Measurements from ENCODE around the gene SPTSSA.
"Not testable (repeated sequence)": the region's sequence is repeated elsewhere in the genome, so short reads cannot be mapped to it uniquely, and the experiment has no call there.

Gene SPTSSA

GRCh38 chr14:34407951-34408350 is 54.1 kb downstream of the SPTSSA start:
- no peak overlapping the region for H3K4me3 ChIP-seq (ENCODE audit: low read depth, low read length)
- TF ChIP-seq CTCF (conservative IDR thresholded peaks at IDR 0.05; ENCODE audit: low read depth, low read length) = no peak
- DNase-seq (ENCODE audit: low read depth) = no peak

- no peak overlapping the region for H3K4me3 ChIP-seq (ENCODE audit: low read depth, low read length)
- no peak for TF ChIP-seq CTCF (conservative IDR thresholded peaks at IDR 0.05; ENCODE audit: low read depth, low read length)
- no peak for DNase-seq (ENCODE audit: low read depth)
Observed at GRCh38 chr14:34404416-34404815, 57.6 kb downstream of the SPTSSA start.

- TF ChIP-seq CTCF (conservative IDR thresholded peaks at IDR 0.05; ENCODE audit: low read depth, low read length) = no peak
- no peak overlapping the region for H3K4me3 ChIP-seq (ENCODE audit: low read depth, low read length)
- DNase-seq (ENCODE audit: low read depth) = peak; percentile 5
Observed at GRCh38 chr14:34403646-34404045, 58.4 kb downstream of the SPTSSA start.

- H3K4me3 ChIP-seq (ENCODE audit: low read depth, low read length) = no peak overlapping the region
- no peak for TF ChIP-seq CTCF (conservative IDR thresholded peaks at IDR 0.05; ENCODE audit: low read depth, low read length)
- peak; percentile 25 for DNase-seq (ENCODE audit: low read depth)
Observed at GRCh38 chr14:34398024-34398423, 64.0 kb downstream of the SPTSSA start.

- TF ChIP-seq CTCF (conservative IDR thresholded peaks at IDR 0.05; ENCODE audit: low read depth, low read length) = no peak
- DNase-seq (ENCODE audit: low read depth) = no peak
Observed at GRCh38 chr14:34387974-34388516, 74.0 kb downstream of the SPTSSA start.

GRCh38 chr14:34386865-34387485 is 75.1 kb downstream of the SPTSSA start:
- no peak overlapping the region for H3K4me3 ChIP-seq (ENCODE audit: low read depth, low read length)
- no peak for DNase-seq (ENCODE audit: low read depth)
- no peak for TF ChIP-seq CTCF (conservative IDR thresholded peaks at IDR 0.05; ENCODE audit: low read depth, low read length)

More at GRCh38 chr14:34387974-34388516, 74.0 kb downstream of the SPTSSA start:
- H3K4me3 ChIP-seq (ENCODE audit: low read depth, low read length) = no peak overlapping the region

GRCh38 chr14:34385881-34386280 is 76.2 kb downstream of the SPTSSA start:
- not testable (repeated sequence) for DNase-seq (ENCODE audit: low read depth); H3K4me3 ChIP-seq (ENCODE audit: low read depth, low read length)
